HG02571 (cell line): Measurements from ENCODE around the gene YIPF2.
"Not testable (repeated sequence)": the region's sequence is repeated elsewhere in the genome, so short reads cannot be mapped to it uniquely, and the experiment has no call there.

Experiments
- ATAC-seq: cut with Tn5 transposase; IDR thresholded peaks from one replicate; pipeline ENCODE4 v1.9.1; 2021; ENCODE audit warnings: mild to moderate bottlenecking, moderate library complexity; ENCODE audit not compliant: unreplicated experiment

YIPF2 gene

GRCh38 chr19:10928563-10929401, at the start of gene YIPF2, which contains the start of gene TIMM29:
YIPF2 (minus strand) TSS chr19:10928639; CDS start chr19:10928410, 229 bp downstream.
TIMM29 (plus strand) TSS chr19:10928811; CDS start chr19:10928823, 12 bp downstream.
- ATAC-seq: peak; percentile 76

DNA sequence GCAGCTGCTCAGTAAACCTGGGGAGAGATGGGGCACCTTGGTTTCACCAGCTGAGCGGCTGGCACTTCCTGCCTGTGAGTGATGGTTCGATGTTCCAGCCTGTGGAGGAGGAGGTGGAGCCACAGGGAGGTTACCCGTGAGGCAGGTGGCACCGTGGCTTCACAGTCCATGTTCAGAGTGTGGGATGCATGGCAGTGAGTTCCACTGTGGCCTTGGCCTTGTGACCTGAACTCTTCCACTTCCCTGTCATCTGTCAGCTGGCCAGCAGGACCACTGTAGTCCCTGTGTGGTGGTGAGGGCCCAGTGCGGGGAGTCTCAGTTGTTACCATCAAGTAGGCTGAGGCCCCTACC, 49.3 kb upstream of the YIPF2 start:
- ATAC-seq: no peak

DNA sequence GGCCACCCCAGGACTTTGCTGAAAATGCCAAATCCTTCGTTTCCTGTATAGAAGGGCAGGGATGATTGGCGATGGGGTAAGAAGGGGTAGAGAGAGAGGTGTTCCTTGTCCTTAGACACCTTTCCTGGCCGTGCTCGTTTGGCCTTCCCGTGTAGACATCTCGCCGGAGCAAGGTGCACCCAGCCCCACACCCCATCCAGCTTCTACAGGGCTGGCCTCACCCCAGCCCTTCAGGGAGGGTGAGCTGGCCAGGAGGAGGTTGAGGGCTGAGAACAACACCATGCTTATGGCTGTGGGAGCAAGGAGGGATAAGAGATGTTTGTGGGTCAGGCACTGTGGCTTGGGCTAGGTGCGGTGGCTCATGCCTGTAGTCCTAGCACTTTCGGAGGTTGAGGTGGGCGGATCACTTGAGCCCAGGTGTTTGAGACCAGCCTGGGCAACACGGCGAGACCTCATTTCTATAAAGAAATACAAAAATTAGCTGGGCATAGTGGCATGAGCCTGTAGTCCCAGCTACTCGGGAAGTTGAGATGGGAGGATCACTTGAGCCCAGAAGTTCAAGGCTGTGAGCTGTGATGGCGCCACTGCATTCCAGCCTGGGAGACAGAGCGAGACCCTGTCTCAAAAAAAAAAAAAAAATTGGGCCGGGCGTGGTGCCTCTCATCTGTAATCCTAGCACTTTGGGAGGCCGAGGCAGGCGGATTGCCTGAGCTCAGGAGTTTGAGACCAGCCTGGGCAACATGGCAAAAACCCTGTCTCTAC, 47.9 kb upstream of the YIPF2 start:
- ATAC-seq: no peak

DNA sequence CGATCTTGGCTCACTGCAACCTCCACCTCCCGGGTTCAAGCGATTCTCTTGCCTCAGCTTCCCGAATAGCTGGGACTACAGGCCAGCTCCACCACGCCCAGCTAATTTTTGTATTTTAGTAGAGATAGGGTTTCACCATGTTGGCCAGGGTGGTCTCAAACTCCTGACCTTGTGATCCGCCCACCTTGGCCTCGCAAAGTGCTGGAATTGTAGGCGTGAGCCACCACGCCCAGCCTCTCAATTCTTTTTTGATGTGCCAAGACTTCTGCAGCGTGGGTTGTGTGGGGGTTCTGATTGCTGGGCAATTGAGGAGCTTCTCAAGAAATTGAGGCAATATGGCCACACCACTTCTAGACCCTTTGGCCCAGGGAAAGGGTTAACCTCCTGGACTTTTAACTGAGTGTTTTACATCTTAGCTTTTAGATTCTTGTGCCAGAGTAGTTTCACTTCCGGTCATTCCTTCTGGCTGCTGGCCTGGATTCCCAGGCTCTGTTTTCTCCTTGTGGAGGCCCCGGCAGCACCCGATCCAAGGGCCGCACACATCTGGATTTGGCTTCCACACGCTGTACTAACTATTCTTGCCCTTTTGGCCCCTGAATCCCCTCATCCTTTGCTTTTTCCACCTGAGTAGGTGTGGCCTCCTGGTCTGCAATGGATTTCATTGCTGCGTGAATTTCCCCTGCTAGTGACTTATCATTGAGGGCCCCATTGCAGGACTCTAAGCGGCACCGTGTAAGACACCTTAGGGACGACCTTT, 47.1 kb upstream of the YIPF2 start:
- ATAC-seq: no peak

DNA sequence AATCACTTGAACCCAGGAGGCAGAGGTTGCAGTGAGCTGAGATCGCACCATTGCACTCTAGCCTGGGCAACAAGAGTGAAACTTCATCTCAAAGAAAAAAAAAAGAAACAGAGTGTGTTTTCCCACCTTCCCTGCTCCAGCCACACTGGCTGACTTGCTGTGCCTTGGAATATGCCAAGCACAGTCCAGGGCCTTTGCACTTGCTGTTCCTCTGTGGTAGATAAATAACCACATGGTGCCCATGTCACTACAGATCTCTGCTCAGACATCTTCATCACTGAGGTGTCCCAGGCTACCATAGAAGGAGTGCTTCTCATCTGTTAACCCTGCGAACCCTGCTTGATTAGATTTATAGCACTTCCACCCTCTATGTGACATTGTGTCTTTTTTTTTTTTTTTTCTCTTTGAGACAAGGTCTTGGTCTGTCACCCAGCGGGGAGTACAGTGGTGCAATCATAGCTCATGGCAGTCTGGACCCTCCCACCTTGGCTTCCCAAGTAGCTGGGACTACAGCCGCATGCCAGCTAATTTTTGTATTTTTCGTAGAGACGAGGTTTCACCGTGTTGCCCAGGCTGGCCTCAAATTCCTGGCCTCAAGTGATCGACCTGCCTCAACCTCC, 42.8 kb upstream of the YIPF2 start:
- no peak for ATAC-seq

DNA sequence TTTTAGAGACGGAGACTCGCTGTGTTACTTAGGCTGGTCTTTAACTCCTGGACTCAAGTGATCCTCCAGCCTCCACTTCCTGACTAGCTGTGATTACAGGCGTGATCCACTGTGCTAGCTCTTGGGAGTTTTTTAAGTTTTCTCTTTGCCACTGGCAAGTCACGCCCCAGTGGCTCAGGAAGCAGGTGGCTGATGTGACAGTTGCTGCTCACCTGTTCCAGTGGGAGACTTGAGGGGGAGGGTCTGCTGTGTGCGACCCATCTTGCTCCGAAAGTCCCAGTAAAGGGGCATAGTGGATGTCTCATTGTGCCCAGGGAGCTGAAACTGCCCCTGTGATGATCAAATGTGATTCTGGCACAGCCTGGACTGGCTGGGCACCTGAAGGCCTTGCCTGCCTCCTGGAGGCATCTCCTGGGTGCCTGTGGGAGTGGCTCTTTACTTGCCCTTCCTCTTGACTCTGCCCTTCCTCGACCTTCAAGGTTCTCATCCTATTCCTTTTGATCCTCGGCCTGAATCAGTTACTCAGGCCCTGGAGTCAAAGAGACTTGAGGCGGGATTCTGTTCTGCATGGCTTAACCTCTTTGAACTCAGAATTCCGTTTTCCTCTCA, 40.2 kb upstream of the YIPF2 start:
- ATAC-seq: no peak

DNA sequence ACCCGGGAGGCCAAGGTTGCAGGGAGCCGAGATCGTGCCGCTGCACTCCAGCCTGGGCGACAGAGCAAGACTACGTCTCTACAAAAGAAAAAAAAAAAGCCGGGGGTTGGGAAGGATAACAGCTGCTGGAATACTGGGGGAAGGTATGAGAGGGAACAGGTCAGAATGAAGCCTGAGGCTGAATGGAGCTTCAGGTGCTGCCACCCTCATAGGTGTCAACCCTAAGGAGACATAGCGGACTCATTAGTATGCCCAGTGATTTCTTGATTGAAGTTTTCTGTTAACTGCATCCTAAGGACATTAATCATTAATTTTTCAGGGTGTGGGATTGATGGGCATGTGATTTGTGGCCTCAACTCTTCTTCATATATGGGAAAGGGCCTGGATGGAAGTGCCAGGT, 38.4 kb upstream of the YIPF2 start:
- ATAC-seq: no peak

GRCh38 chr19:10965398-10965797, 37.0 kb upstream of the YIPF2 start:
- no peak for ATAC-seq

- no peak for ATAC-seq
Observed at GRCh38 chr19:10964903-10965302, 36.5 kb upstream of the YIPF2 start.

GRCh38 chr19:10963865-10964264, 35.4 kb upstream of the YIPF2 start:
- no peak for ATAC-seq

DNA sequence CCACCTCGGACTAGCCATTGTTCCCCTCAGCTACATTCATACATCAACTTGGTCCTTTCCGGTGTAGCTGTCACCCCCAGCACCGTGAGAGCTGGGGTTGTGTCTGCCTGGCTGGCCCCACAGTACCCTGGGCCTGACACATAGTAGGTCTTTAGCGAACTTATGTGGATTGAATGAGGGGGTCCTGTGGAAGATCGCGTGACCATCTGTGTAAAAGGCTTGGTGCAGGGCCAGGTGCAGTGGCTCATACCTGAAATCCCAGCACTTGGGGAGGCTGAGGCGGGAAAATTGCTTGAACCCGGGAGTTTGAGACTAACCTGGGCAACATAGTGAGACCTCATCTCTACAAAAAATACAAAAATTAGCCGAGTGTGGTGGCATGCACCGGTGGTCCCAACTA, 34.4 kb upstream of the YIPF2 start:
- ATAC-seq: no peak

- ATAC-seq: peak; percentile 36
Observed at GRCh38 chr19:10961073-10961860, 32.8 kb upstream of the YIPF2 start.

DNA sequence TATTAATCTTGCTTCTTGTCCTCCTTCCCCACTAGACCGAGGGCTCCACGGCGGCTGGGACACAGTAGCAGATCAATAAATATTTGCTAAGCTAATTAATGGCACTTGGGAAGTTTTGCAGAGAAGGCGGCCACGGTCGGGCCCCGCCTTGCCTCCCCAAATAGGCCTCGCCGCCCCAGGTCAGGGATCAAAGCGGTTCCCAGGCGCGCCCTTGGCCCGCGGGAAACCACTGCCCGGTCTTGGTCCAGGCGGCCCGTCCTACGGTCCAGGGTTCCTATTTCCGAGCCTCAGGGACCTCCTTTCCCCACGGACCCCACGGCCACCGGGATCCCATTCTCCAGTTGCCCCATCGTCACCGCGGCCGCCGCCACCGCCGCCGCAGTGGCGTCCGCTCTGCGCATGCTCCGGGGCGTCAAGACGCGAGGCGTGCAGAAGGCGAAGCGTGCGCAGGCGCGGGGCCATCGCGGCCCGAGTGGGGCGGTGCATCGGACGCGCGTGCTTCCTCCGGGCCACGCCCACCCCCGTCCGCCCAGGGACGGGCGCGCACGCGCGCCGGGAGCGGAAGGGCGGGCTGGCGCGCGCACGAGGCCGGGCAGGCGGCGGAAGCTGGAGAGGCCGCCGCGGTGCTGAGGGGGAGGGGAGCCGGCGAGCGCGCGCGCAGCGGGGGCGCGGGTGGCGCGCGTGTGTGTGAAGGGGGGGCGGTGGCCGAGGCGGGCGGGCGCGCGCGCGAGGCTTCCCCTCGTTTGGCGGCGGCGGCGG, 32.1 kb upstream of the YIPF2 start, which contains the start of gene SMARCA4:
TSS of gene SMARCA4 (plus strand) at position 717 of the 759 bp plus-strand sequence. CDS start 23,122 bp downstream, outside the sequence.
- ATAC-seq: peak; percentile 76

- not testable (repeated sequence) for ATAC-seq
Observed at GRCh38 chr19:10959277-10959968, 31.0 kb upstream of the YIPF2 start.

- no peak for ATAC-seq
Observed at GRCh38 chr19:10952809-10953208, 24.4 kb upstream of the YIPF2 start.

DNA sequence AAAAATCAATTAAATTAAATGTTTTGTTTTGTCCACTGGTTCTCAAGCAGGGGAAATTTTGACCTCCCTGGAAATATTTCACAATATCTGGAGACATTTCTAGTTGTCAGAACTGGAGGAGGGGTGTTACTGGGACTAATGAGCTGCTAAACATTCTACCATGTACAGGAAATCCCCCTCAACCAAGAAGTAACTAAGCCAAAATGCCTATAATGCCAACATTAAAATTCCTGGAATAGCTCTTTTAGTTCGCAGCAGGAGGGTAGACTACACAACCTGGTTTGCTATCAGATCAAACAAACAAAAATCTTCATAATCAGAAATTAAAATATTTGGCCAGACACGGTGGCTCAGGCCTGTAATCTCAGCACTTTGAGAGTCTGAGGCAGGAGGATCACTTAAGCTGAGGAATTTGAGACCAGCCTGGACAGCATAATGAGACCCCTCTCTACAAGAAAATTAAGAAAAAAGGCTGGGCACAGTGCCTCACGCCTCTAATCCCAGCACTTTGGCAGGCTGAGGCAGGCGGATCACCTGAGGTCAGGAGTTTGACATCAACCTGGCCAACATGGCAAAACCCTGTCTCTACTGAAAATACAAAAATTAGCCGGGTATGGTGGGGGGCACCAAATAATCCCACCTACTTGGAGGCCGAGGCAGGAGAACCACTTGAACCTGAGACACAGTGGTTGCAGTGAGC, 18.7 kb upstream of the YIPF2 start:
- no peak for ATAC-seq

DNA sequence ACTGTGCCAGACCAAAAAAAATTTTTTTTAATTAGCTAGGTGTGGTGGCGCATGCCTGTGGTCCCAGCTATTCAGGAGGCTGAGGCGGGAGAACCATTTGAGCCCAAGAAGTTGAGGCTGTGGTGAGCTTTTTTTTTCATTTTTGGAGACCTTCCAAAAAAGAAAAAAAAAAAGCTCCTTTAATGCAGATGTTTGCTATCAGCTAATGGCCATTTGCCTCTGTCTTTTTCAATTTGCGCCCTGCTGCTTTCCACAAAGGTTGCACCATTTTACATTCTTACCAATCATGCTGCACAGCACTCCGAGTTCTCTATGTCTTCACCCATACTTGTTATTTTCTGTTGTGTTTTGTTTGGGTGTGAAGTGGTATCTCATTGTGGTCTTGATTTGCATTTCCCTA, 16.8 kb upstream of the YIPF2 start:
- ATAC-seq: no peak

DNA sequence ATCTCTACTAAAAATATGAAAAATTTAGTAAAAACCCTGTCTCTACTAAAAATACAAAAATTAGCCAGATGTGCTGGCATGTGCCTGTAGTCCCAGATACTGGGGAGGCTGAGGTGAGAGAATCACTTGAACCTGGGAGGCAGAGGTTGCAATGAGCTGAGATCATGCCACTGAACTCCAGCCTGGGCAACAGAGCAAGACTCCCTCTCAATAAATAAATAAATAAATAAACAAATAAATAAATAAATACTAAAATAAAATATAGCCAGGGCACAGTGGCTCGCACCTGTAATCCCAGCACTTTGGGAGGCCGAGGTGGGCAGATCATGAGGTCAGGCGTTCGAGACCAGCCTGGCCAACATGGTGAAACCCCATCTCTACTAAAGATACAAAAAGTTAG, 15.0 kb upstream of the YIPF2 start:
- not testable (repeated sequence) for ATAC-seq
